HCT116 (cell line): ENCODE results near the gene SUN5. TPM values are rescaled to one million over a fixed set of nuclear protein-coding genes. Genes with fewer than 3 reads are reported as not detected.

Experiments
- ATAC-seq: fragments of 200-7000 bp; cut with Tn5 transposase; 2 replicates; pipeline ENCODE4 v1.9.1; 2020; ENCODE audit warnings: mild to moderate bottlenecking, moderate library complexity
- BruUV-seq: library from RNA; stranded (reverse); fragments of 400-500 nt; replicated peaks from 2 replicates; lab custom pipeline; 2021; lab: Mats Ljungman, UMichigan
- CTCF ChIA-PET: fragments of 300-600 bp; sonication (Branson Sonifier 250); formaldehyde crosslinking; loops from one replicate; lab custom pipeline; 2021; ENCODE audit warnings: antibody characterized with exemption; lab: Charles Lee
- POLR2A ChIA-PET: fragments of 300-600, 350-600 bp; sonication (Branson Sonifier 250); formaldehyde crosslinking; loops from one replicate; lab custom pipeline; 2021; ENCODE audit warnings: antibody characterized with exemption; lab: Charles Lee
- RAD21 ChIA-PET, 2 experiments: fragments of 300-600 bp; sonication (Branson Sonifier 250); formaldehyde crosslinking; loops; one replicate each; lab custom pipeline; 2023; ENCODE audit warnings: low total read pairs in 2 of 2; ENCODE audit not compliant: uncharacterized antibody in 2 of 2, unreplicated experiment in 2 of 2, low non-redundant PET in 1 of 2; lab: Charles Lee
- DNase-seq: peaks from one replicate; pipeline ENCODE4 v3.0.0-alpha.2; 2010; ENCODE audit warnings: low read depth, low spot score
- H2AFZ ChIP-seq: fragments of 200-600 bp; shearing (Covaris generic), sonication (generic); 2 replicates; pipeline ENCODE4 v1.6.1; 2017; ENCODE audit warnings: low read depth, mixed run types, mixed read lengths, antibody characterized with exemption, low read length; ENCODE audit not compliant: poor library complexity, severe bottlenecking
- H3K27ac ChIP-seq: 2 replicates; pipeline ENCODE4 v1.5.1; 2012; ENCODE audit warnings: low read depth, low read length
- H3K27me3 ChIP-seq: fragments of 200-600 bp; sonication (generic); 2 replicates; pipeline ENCODE4 v1.6.1; 2016; ENCODE audit warnings: mixed run types, low read length, mixed read lengths; ENCODE audit not compliant: insufficient read depth
- H3K36me3 ChIP-seq, 2 experiments: fragments of 200-500 bp in 1 of 2; fragments of 200-600 bp in 1 of 2; sonication (Bioruptor generic) in 1 of 2; sonication (generic) in 1 of 2; 2 replicates each; pipeline versions ENCODE4 v1.5.1 to v1.6.1; 2014 to 2016; ENCODE audit warnings: low read length in 2 of 2, inconsistent platforms in 1 of 2, mixed read lengths in 1 of 2, mixed run types in 1 of 2; ENCODE audit not compliant: insufficient read depth in 2 of 2, control insufficient read depth in 1 of 2
- H3K4me1 ChIP-seq, 2 experiments: fragments of 200-600 bp in 1 of 2; sonication (generic) in 1 of 2; 2 replicates each; pipeline versions ENCODE4 v1.5.1 to v1.6.1; 2012 to 2017; ENCODE audit warnings: low read length in 2 of 2, inconsistent platforms in 1 of 2, mild to moderate bottlenecking in 1 of 2, mixed read lengths in 1 of 2, mixed run types in 1 of 2, moderate library complexity in 1 of 2; ENCODE audit not compliant: insufficient read depth in 2 of 2, control insufficient read depth in 1 of 2
- H3K4me2 ChIP-seq: fragments of 200-600 bp; sonication (generic); 2 replicates; pipeline ENCODE4 v1.6.1; 2017; ENCODE audit warnings: mixed run types, low read length, mixed read lengths
- H3K4me3 ChIP-seq, 2 experiments: fragments of 200-600 bp in 1 of 2; sonication (generic) in 1 of 2; replicated peaks in 1 of 2; 2 replicates each; pipeline ENCODE4 v1.5.1; 2011 to 2016; ENCODE audit warnings: low read length in 2 of 2, control low read depth in 1 of 2, low read depth in 1 of 2, mild to moderate bottlenecking in 1 of 2, mixed read lengths in 1 of 2, mixed run types in 1 of 2
- H3K79me2 ChIP-seq: fragments of 200-600 bp; sonication (generic); 2 replicates; pipeline ENCODE4 v1.6.1; 2017; ENCODE audit warnings: mild to moderate bottlenecking, mixed run types, low read length, moderate library complexity, mixed read lengths; ENCODE audit not compliant: insufficient read depth
- H3K9ac ChIP-seq: fragments of 200-600 bp; sonication (generic); 2 replicates; pipeline ENCODE4 v1.6.1; 2016; ENCODE audit warnings: low read length, mixed read lengths
- H3K9me2 ChIP-seq: fragments of 200-600 bp; sonication (generic), shearing (Covaris generic); 2 replicates; pipeline ENCODE4 v1.6.1; 2017; ENCODE audit warnings: mixed run types, mild to moderate bottlenecking, moderate library complexity; ENCODE audit not compliant: insufficient read depth
- H3K9me3 ChIP-seq, 2 experiments: fragments of 200-500 bp in 1 of 2; fragments of 200-600 bp in 1 of 2; sonication (Bioruptor generic) in 1 of 2; sonication (generic) in 1 of 2; 2 replicates each; pipeline ENCODE4 v1.6.1; 2014 to 2017; ENCODE audit warnings: low read length in 2 of 2, mixed read lengths in 2 of 2, inconsistent platforms in 1 of 2, low read depth in 1 of 2, mild to moderate bottlenecking in 1 of 2, mixed run types in 1 of 2, moderate library complexity in 1 of 2; ENCODE audit not compliant: control insufficient read depth in 1 of 2, insufficient read depth in 1 of 2
- H4K20me1 ChIP-seq: fragments of 200-600 bp; sonication (generic), shearing (Covaris generic); 2 replicates; pipeline ENCODE4 v1.6.1; 2017; ENCODE audit warnings: mixed run types, mild to moderate bottlenecking, moderate library complexity; ENCODE audit not compliant: insufficient read depth
- ATF3 ChIP-seq: IDR thresholded peaks from 2 replicates; pipeline ENCODE4 v1.6.1; 2012
- CEBPB ChIP-seq: IDR thresholded peaks from 2 replicates; pipeline ENCODE4 v1.6.1; 2012; ENCODE audit warnings: low read depth
- CTCF ChIP-seq, 3 experiments: fragments of 200-600 bp in 1 of 3; sonication (generic) in 1 of 3; IDR thresholded peaks in 2 of 3; conservative IDR thresholded peaks in 1 of 3; 2 replicates each; pipeline ENCODE4 v1.5.1; 2012 to 2017; ENCODE audit warnings: low read depth in 2 of 3, low read length in 2 of 3, antibody characterized with exemption in 1 of 3, borderline replicate concordance in 1 of 3, control low read depth in 1 of 3, mild to moderate bottlenecking in 1 of 3, mixed read lengths in 1 of 3, mixed run types in 1 of 3, moderate library complexity in 1 of 3; ENCODE audit not compliant: insufficient read depth in 1 of 3
- EGR1 ChIP-seq: IDR thresholded peaks from 2 replicates; pipeline ENCODE4 v1.6.1; 2012; ENCODE audit warnings: low read depth
- ELF1 ChIP-seq: IDR thresholded peaks from 2 replicates; pipeline ENCODE4 v1.6.1; 2012; ENCODE audit warnings: low read depth, borderline replicate concordance
- EZH2 ChIP-seq: fragments of 200-600 bp; sonication (generic); IDR thresholded peaks from 2 replicates; pipeline ENCODE4 v1.6.1; 2017; ENCODE audit warnings: antibody characterized with exemption, mixed run types
- EZH2phosphoT487 ChIP-seq: fragments of 200-600 bp; IDR thresholded peaks from 2 replicates; pipeline ENCODE4 v1.6.1; 2018; ENCODE audit warnings: antibody characterized with exemption, borderline replicate concordance
- FOSL1 ChIP-seq: IDR thresholded peaks from 2 replicates; pipeline ENCODE4 v1.6.1; 2012; ENCODE audit warnings: low read depth
- JUND ChIP-seq: IDR thresholded peaks from 2 replicates; pipeline ENCODE4 v1.6.1; 2012
- MAX ChIP-seq: IDR thresholded peaks from 2 replicates; pipeline ENCODE4 v1.6.1; 2012
- POLR2A ChIP-seq: IDR thresholded peaks from 2 replicates; pipeline ENCODE4 v1.7.0; 2011; ENCODE audit warnings: borderline replicate concordance; ENCODE audit not compliant: insufficient read depth, insufficient read length; ENCODE audit errors: extremely low read depth
- POLR2AphosphoS5 ChIP-seq: IDR thresholded peaks from 2 replicates; pipeline ENCODE4 v1.6.1; 2011; ENCODE audit warnings: mild to moderate bottlenecking, low read depth, low read length, moderate library complexity
- RAD21 ChIP-seq: IDR thresholded peaks from 2 replicates; pipeline ENCODE4 v1.6.1; 2012; ENCODE audit warnings: low read depth, mild to moderate bottlenecking
- REST ChIP-seq: IDR thresholded peaks from 2 replicates; pipeline ENCODE4 v1.6.1; 2012; ENCODE audit warnings: low read depth
- SIN3A ChIP-seq: IDR thresholded peaks from 2 replicates; pipeline ENCODE4 v1.6.1; 2012; ENCODE audit warnings: low read depth
- SP1 ChIP-seq: IDR thresholded peaks from 2 replicates; pipeline ENCODE4 v1.6.1; 2012; ENCODE audit warnings: low read depth
- SRF ChIP-seq: IDR thresholded peaks from 2 replicates; pipeline ENCODE4 v1.6.1; 2012; ENCODE audit warnings: low read depth
- YY1 ChIP-seq: IDR thresholded peaks from 2 replicates; pipeline ENCODE4 v1.6.1; 2011; ENCODE audit warnings: low read length, low read depth, moderate library complexity, mild to moderate bottlenecking; ENCODE audit not compliant: insufficient replicate concordance; ENCODE audit errors: extremely low read depth
- ZFX ChIP-seq: fragments of 450-650 bp; IDR thresholded peaks from 2 replicates; pipeline ENCODE4 v1.6.1; 2017
- ZNF274 ChIP-seq: fragments of 200-500 bp; sonication (Bioruptor generic); IDR thresholded peaks from 2 replicates; pipeline ENCODE4 v1.6.1; 2014; ENCODE audit warnings: mild to moderate bottlenecking, low read depth, low read length, inconsistent platforms
- intact Hi-C: fragments of 100-400 bp; cut with micrococcal nuclease; formaldehyde crosslinking; loops from 2 replicates; pipeline ENCODE4 v1.10.0; 2022
- total RNA-seq: library from RNA; stranded (reverse); gene quantifications from one replicate; pipeline ENCODE4 v1.2.1, GENCODE V29; 2021; ENCODE audit not compliant: unreplicated experiment

Gene SUN5
- total RNA-seq, 1 experiment from 2014 or later, result not detected

GRCh38 chr20:32986331-32986966 lies 17.8 kb downstream of the SUN5 start:
- Histone ChIP-seq H3K36me3 (no peaks in the 10 kb centered on the region), H3K9me2 (no peaks in the 10 kb centered on the region), H2AFZ (no peak overlapping the region), H3K27ac (no peak overlapping the region), H3K79me2 (no peaks in the 10 kb centered on the region), H4K20me1 (no peaks in the 10 kb centered on the region), H3K4me2 (no peak overlapping the region), H3K9ac (no peak overlapping the region), H3K27me3 (no peaks in the 10 kb centered on the region), H3K4me1 (peaks cover 0 to 5% of the 10 kb centered on the region in 2 experiments; a peak in 1 of 4 replicates), H3K9me3 (no peaks in the 10 kb centered on the region), H3K4me3 (no peak overlapping the region)
- DNase-seq, result no peak
- intact Hi-C loops, result no loop called here
- no peak for ATAC-seq
- TF ChIP-seq YY1 (no peak), JUND (no peak), SRF (no peak), ELF1 (no peak), EGR1 (no peak), EZH2 (no peak), ZFX (no peak), MAX (no peak), FOSL1 (no peak), SIN3A (no peak), ATF3 (no peak), CTCF (IDR thresholded peaks at IDR 0.05 in 2 of 3, conservative IDR thresholded peaks at IDR 0.05 in 1 of 3; ENCODE audit: borderline replicate concordance in 1 of 3, insufficient read depth in 1 of 3, low read depth in 2 of 3, low read length in 2 of 3) (no peak), POLR2AphosphoS5 (no peak), CEBPB (no peak), REST (no peak), SP1 (no peak), POLR2A (no peak), ZNF274 (no peak), RAD21 (no peak), EZH2phosphoT487 (no peak)
- POLR2A ChIA-PET, result no interaction called here
- BruUV-seq, result no TSS peak
- CTCF ChIA-PET, result no interaction called here
- RAD21 ChIA-PET, result no interaction called here
